ENCODE results near the gene RABGGTA.

RABGGTA gene

GRCh38 chr14:24267516-24267915 is 3.9 kb downstream of the RABGGTA start:
- Histone ChIP-seq H3K27me3 (replicated peaks; ENCODE audit: control insufficient read depth, insufficient read depth, low read length) (no peaks in the 10 kb centered on the region), H3K36me3 (ENCODE audit: control insufficient read depth, insufficient read depth, low read length) (peaks cover 27% of the 10 kb centered on the region), H3K4me3 (replicated peaks; ENCODE audit: low read depth, low read length) (no peak overlapping the region)
- no peak for DNase-seq (ENCODE audit: extremely low read depth, insufficient read length)
- TF ChIP-seq, protein P1, sequence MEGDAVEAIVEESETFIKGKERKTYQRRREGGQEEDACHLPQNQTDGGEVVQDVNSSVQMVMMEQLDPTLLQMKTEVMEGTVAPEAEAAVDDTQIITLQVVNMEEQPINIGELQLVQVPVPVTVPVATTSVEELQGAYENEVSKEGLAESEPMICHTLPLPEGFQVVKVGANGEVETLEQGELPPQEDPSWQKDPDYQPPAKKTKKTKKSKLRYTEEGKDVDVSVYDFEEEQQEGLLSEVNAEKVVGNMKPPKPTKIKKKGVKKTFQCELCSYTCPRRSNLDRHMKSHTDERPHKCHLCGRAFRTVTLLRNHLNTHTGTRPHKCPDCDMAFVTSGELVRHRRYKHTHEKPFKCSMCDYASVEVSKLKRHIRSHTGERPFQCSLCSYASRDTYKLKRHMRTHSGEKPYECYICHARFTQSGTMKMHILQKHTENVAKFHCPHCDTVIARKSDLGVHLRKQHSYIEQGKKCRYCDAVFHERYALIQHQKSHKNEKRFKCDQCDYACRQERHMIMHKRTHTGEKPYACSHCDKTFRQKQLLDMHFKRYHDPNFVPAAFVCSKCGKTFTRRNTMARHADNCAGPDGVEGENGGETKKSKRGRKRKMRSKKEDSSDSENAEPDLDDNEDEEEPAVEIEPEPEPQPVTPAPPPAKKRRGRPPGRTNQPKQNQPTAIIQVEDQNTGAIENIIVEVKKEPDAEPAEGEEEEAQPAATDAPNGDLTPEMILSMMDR (IDR thresholded peaks at IDR 0.05; ENCODE audit: insufficient read depth, low read length, poor library complexity, severe bottlenecking): no peak

- H3K36me3 ChIP-seq (ENCODE audit: control insufficient read depth, insufficient read depth, low read length): peaks cover 28% of the 10 kb centered on the region
- no peaks in the 10 kb centered on the region for H3K27me3 ChIP-seq (replicated peaks; ENCODE audit: control insufficient read depth, insufficient read depth, low read length)
- TF ChIP-seq, protein P1 (IDR thresholded peaks at IDR 0.05; ENCODE audit: insufficient read depth, low read length, poor library complexity, severe bottlenecking): no peak
These were observed 4.8 kb downstream of the RABGGTA start for GRCh38 chr14:24266344-24267244.

DNA sequence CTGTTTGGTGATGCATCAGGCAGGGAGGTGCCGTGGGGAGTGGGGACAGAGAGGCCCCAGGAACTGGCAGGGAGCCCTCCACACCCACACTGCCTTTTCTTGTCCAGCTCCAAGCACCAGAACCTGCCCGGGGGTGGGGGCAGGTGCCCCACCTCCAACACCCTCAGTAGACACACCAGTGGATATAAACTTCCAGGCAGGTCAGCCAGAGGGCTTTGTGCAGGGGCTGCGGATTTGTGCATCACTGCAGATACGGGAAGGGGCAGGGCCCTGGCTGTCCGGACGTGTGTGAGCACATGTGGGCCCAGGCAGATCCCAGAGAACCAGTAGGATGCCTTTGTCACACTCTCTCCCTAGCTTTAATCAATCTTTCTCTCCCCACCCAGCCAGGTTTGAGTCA is 7.1 kb downstream of the RABGGTA start:
- Histone ChIP-seq H3K27me3 (replicated peaks; ENCODE audit: control insufficient read depth, insufficient read depth, low read length) (no peaks in the 10 kb centered on the region), H3K4me3 (replicated peaks; ENCODE audit: low read depth, low read length) (no peak overlapping the region), H3K36me3 (ENCODE audit: control insufficient read depth, insufficient read depth, low read length) (peaks cover 26% of the 10 kb centered on the region)
- TF ChIP-seq, protein P1 (IDR thresholded peaks at IDR 0.05; ENCODE audit: insufficient read depth, low read length, poor library complexity, severe bottlenecking): no peak
- no peak for DNase-seq (ENCODE audit: extremely low read depth, insufficient read length)

More at GRCh38 chr14:24266344-24267244, 4.8 kb downstream of the RABGGTA start:
- H3K4me3 ChIP-seq (replicated peaks; ENCODE audit: low read depth, low read length): no peak overlapping the region
- DNase-seq (ENCODE audit: extremely low read depth, insufficient read length): no peak

DNA sequence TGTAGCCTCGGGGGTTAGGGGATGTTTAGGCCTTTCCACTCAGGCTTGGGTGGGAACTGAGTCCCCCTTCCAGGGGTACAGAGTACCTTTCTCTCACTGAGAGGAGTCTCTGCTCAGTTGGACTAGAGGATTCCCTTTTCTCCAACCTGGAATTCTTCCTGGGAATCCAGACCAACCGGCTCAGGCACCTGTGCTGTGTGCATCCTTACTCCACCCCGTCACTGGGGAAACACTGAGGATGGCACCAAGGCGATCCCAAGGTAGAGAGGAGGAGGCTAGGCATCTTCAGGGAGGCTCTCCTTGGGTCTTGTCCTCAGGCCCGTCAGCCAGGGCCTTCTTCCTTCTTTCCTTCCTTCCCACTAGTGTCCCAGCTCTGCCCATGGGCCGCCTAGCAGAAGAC is 7.5 kb downstream of the RABGGTA start:
- no peak overlapping the region for H3K4me3 ChIP-seq (replicated peaks; ENCODE audit: low read depth, low read length)
- H3K27me3 ChIP-seq (replicated peaks; ENCODE audit: control insufficient read depth, insufficient read depth, low read length): no peaks in the 10 kb centered on the region
- peaks cover 23% of the 10 kb centered on the region for H3K36me3 ChIP-seq (ENCODE audit: control insufficient read depth, insufficient read depth, low read length)
- no peak for DNase-seq (ENCODE audit: extremely low read depth, insufficient read length)
- TF ChIP-seq, protein P1 (IDR thresholded peaks at IDR 0.05; ENCODE audit: insufficient read depth, low read length, poor library complexity, severe bottlenecking): no peak

DNA sequence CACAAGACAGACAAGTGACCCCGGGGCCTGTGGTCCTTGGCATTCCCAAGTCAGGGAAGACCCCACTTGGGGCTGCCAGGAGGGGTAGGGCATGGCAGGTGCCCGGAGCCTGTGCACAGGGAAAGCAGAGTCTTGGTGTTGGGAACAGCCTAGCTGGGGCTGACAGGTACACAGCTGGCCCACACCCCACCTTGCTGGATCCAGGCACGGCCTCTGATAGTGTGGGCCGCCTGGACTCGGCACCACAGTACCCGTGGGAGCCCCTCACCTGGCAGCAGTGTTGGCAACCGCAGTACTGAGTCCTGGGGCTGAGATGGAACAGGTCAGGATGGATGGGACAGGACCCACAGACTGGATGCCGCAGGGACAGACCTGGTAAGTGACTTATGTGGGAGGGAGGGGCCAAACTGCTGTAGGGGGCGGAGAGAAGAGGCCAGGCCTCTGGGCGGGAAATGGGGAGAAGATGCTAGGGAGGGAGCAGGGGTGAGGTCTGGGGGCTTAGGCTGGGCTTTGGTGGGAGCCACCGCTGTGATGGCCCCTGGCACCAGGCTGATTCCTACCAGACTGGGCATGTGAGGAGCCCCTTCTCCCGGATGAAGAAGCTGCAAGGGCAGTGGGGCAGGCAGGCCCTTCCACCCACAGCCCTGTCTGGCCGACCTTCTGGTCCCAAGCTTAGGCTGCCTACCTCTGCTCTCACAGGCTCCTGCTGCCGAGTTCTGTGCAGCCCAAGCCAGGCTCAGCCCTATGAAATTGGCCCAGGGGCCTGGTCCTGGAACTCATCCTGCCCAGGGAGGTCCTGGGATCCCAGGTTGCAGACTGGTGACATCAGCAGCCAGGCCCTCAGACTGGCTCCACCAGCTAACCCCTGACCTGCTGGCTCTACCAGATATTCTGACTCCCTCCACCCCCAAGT is 8.3 kb downstream of the RABGGTA start, which contains the start of gene TGM1:
Gene TGM1 (minus strand): TSS at position 357 of the 913 bp plus-strand sequence. CDS start 825 bp downstream, outside the sequence.
- H3K4me3 ChIP-seq (replicated peaks; ENCODE audit: low read depth, low read length): no peak within 1 kb of the TSS
- DNase-seq (ENCODE audit: extremely low read depth, insufficient read length): no peak
- TF ChIP-seq, protein P1 (IDR thresholded peaks at IDR 0.05; ENCODE audit: insufficient read depth, low read length, poor library complexity, severe bottlenecking): no peak
- no peaks in the 10 kb centered on the region for H3K27me3 ChIP-seq (replicated peaks; ENCODE audit: control insufficient read depth, insufficient read depth, low read length)
- H3K36me3 ChIP-seq (ENCODE audit: control insufficient read depth, insufficient read depth, low read length): peaks cover 21% of the 10 kb centered on the region

Data from GM06990 (cell line).